Esophagus muscularis mucosa (tissue), 3 donors: ENCODE data around the gene PIK3R3.

Source experiments
- EP300 ChIP-seq: sonication (generic); formaldehyde crosslinking; IDR thresholded peaks from one replicate; pipeline ENCODE4 v1.6.1; 2017; ENCODE audit warnings: antibody characterized with exemption
- TF ChIP-seq, protein P1 (sequence below), 3 experiments: fragments of 200-600 bp in 2 of 3; fragments of 450-650 bp in 1 of 3; sonication (generic) in 2 of 3; IDR thresholded peaks; one replicate each; pipeline ENCODE4 v1.5.1; 2017 to 2019; ENCODE audit warnings: antibody characterized with exemption in 3 of 3, mild to moderate bottlenecking in 2 of 3, moderate library complexity in 1 of 3

DNA sequence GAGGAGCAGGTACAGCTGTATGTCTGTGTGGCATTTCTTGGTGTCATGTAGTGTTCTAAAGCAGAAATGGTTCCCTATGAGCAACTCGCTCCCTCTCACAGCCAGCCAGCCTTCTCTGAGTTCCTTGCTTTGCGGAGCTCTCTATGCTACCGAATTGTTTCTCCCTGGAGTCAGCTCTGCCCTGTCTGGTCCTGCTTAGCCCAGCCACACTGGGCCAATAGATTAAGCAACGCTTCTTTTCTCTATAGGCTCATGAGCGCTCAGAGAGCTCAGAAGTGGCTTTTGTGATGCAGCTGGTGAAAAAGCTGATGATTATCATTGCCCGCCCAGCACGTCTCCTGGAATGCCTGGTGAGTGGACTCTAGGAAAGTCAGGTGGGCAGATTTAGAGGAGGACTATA is 113.1 kb downstream of the PIK3R3 start:
- TF ChIP-seq, protein P1, sequence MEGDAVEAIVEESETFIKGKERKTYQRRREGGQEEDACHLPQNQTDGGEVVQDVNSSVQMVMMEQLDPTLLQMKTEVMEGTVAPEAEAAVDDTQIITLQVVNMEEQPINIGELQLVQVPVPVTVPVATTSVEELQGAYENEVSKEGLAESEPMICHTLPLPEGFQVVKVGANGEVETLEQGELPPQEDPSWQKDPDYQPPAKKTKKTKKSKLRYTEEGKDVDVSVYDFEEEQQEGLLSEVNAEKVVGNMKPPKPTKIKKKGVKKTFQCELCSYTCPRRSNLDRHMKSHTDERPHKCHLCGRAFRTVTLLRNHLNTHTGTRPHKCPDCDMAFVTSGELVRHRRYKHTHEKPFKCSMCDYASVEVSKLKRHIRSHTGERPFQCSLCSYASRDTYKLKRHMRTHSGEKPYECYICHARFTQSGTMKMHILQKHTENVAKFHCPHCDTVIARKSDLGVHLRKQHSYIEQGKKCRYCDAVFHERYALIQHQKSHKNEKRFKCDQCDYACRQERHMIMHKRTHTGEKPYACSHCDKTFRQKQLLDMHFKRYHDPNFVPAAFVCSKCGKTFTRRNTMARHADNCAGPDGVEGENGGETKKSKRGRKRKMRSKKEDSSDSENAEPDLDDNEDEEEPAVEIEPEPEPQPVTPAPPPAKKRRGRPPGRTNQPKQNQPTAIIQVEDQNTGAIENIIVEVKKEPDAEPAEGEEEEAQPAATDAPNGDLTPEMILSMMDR (IDR thresholded peaks at IDR 0.05): no peak
- TF ChIP-seq EP300: no peak
